OCI-M2 (cell line): ENCODE results near the gene AP1S1.
"Not testable (repeated sequence)": the region's sequence is repeated elsewhere in the genome, so short reads cannot be mapped to it uniquely, and the experiment has no call there.

Source experiments
- DNase-seq: peaks from one replicate; lab custom pipeline; 2025; ENCODE audit not compliant: unreplicated experiment; lab: John Stamatoyannopoulos, UW

AP1S1 gene

GRCh38 chr7:101124376-101125056 lies 29.8 kb upstream of the AP1S1 start:
- DNase-seq = no peak

GRCh38 chr7:101125989-101126650 lies 28.2 kb upstream of the AP1S1 start:
- DNase-seq = no peak

- DNase-seq = no peak
Measured at GRCh38 chr7:101126651-101127459, 27.4 kb upstream of the AP1S1 start, which contains the start of gene SERPINE1. TSS of gene SERPINE1 (plus strand) at chr7:101127104. CDS start at chr7:101128394, 1,290 bp downstream.

GRCh38 chr7:101127460-101128039 lies 26.7 kb upstream of the AP1S1 start:
- no peak for DNase-seq

- DNase-seq = no peak
Measured at GRCh38 chr7:101128040-101128834, 26.0 kb upstream of the AP1S1 start.

- no peak for DNase-seq
Measured at GRCh38 chr7:101129603-101130117, 24.6 kb upstream of the AP1S1 start.

GRCh38 chr7:101132626-101133600 lies 21.4 kb upstream of the AP1S1 start:
- DNase-seq = not testable (repeated sequence)

GRCh38 chr7:101133621-101134398 lies 20.5 kb upstream of the AP1S1 start:
- no peak for DNase-seq

- DNase-seq = no peak
Measured at GRCh38 chr7:101134399-101134980, 19.8 kb upstream of the AP1S1 start.

- no peak for DNase-seq
Measured at GRCh38 chr7:101137651-101138212, 16.5 kb upstream of the AP1S1 start.

- peak; percentile 60 for DNase-seq
Measured at GRCh38 chr7:101138213-101138870, 15.9 kb upstream of the AP1S1 start.

- DNase-seq = no peak
Measured at GRCh38 chr7:101140339-101140699, 14.0 kb upstream of the AP1S1 start.

GRCh38 chr7:101140746-101141382 lies 13.4 kb upstream of the AP1S1 start:
- DNase-seq = no peak

GRCh38 chr7:101151908-101152651 lies 2.2 kb upstream of the AP1S1 start:
- no peak for DNase-seq

- no peak for DNase-seq
Measured at GRCh38 chr7:101154693-101155102, 422 bp downstream of the AP1S1 start.

GRCh38 chr7:101155303-101155702 lies 1.0 kb downstream of the AP1S1 start:
- no peak for DNase-seq
